ENCODE data around the gene GMNN.

Gene GMNN

GRCh38 chr6:24818346-24818745 lies 43.6 kb downstream of the GMNN start:
- no peak for DNase-seq

- no peak for DNase-seq
These were observed 47.2 kb downstream of the GMNN start for GRCh38 chr6:24821860-24822444.

- DNase-seq = no peak
These were observed 48.0 kb downstream of the GMNN start for GRCh38 chr6:24822696-24823095.

GRCh38 chr6:24823185-24823584 lies 48.4 kb downstream of the GMNN start:
- DNase-seq = no peak

- no peak for DNase-seq
These were observed 49.6 kb downstream of the GMNN start for GRCh38 chr6:24824142-24824938.

GRCh38 chr6:24825130-24825630 lies 50.4 kb downstream of the GMNN start:
- no peak for DNase-seq

GRCh38 chr6:24827162-24827561 lies 52.4 kb downstream of the GMNN start:
- DNase-seq = no peak

- no peak for DNase-seq
These were observed 53.2 kb downstream of the GMNN start for GRCh38 chr6:24827970-24828369.

GRCh38 chr6:24829657-24830056 lies 54.9 kb downstream of the GMNN start:
- DNase-seq = no peak

- DNase-seq = no peak
These were observed 57.3 kb downstream of the GMNN start for GRCh38 chr6:24831771-24832716.

GRCh38 chr6:24832794-24833193 lies 58.1 kb downstream of the GMNN start:
- DNase-seq = no peak

- no peak for DNase-seq
These were observed 59.1 kb downstream of the GMNN start for GRCh38 chr6:24833711-24834386.

All from activated CD4-positive, alpha-beta T cell treated with anti-CD3 and anti-CD28 coated beads, Interleukin-2, Interleukin-6, amounts not matched to agents 100 ng/mL and 50 ng/mL, durations not matched to agents 16 hours and 8 hours (primary cell).